DND-41 (cell line): ENCODE results near the gene NBAS.
"Not testable (repeated sequence)": the region's sequence is repeated elsewhere in the genome, so short reads cannot be mapped to it uniquely, and the experiment has no call there.

Source experiments
- ATAC-seq: fragments of 200-7000 bp; cut with Tn5 transposase; 3 replicates; pipeline ENCODE4 v1.9.1; 2021; ENCODE audit warnings: low read depth; ENCODE audit not compliant: insufficient read depth
- DNase-seq: peaks from one replicate; pipeline ENCODE4 v3.0.0-alpha.2; 2020
- H2AFZ ChIP-seq: 2 replicates; pipeline ENCODE4 v1.6.0; 2012; ENCODE audit warnings: low read depth, low read length
- H3K27ac ChIP-seq: 2 replicates; pipeline ENCODE4 v1.5.1; 2012; ENCODE audit warnings: low read length, inconsistent platforms
- H3K27me3 ChIP-seq: fragments of 200-600 bp; sonication (generic); 2 replicates; pipeline ENCODE4 v1.6.0; 2012; ENCODE audit warnings: low read length, mild to moderate bottlenecking, inconsistent platforms; ENCODE audit not compliant: insufficient read depth, poor library complexity
- H3K36me3 ChIP-seq: 2 replicates; pipeline ENCODE4 v1.5.1; 2012; ENCODE audit warnings: low read length, inconsistent platforms; ENCODE audit not compliant: insufficient read depth
- H3K4me1 ChIP-seq: 2 replicates; pipeline ENCODE4 v1.5.1; 2012; ENCODE audit warnings: mild to moderate bottlenecking, low read length; ENCODE audit not compliant: insufficient read depth
- H3K4me2 ChIP-seq: 2 replicates; pipeline ENCODE4 v1.6.0; 2012; ENCODE audit warnings: mild to moderate bottlenecking, moderate library complexity, low read length, inconsistent platforms; ENCODE audit not compliant: insufficient read depth
- H3K4me3 ChIP-seq, 2 experiments: fragments of 200-600 bp in 1 of 2; shearing (Covaris generic) in 1 of 2; 2 replicates each; pipeline ENCODE4 v1.5.1; 2012 to 2016; ENCODE audit warnings: inconsistent platforms in 2 of 2, low read length in 2 of 2, mild to moderate bottlenecking in 2 of 2, low read depth in 1 of 2, moderate library complexity in 1 of 2
- H3K79me2 ChIP-seq: 2 replicates; pipeline ENCODE4 v1.6.0; 2012; ENCODE audit warnings: low read length, inconsistent platforms; ENCODE audit not compliant: insufficient read depth
- H3K9ac ChIP-seq: 2 replicates; pipeline ENCODE4 v1.6.0; 2012; ENCODE audit warnings: low read depth, mild to moderate bottlenecking, inconsistent platforms, low read length, moderate library complexity
- H3K9me3 ChIP-seq: 2 replicates; pipeline ENCODE4 v1.5.1; 2012; ENCODE audit warnings: low read length, moderate library complexity, mild to moderate bottlenecking, inconsistent platforms; ENCODE audit not compliant: insufficient read depth, severe bottlenecking
- H4K20me1 ChIP-seq: 2 replicates; pipeline ENCODE4 v1.6.0; 2012; ENCODE audit warnings: low read length; ENCODE audit not compliant: insufficient read depth
- CTCF ChIP-seq: IDR thresholded peaks from 2 replicates; pipeline ENCODE4 v1.5.1; 2012; ENCODE audit warnings: borderline replicate concordance, low read length, moderate library complexity, mild to moderate bottlenecking; ENCODE audit not compliant: poor library complexity, severe bottlenecking; ENCODE audit errors: extremely low read depth
- EZH2 ChIP-seq: IDR thresholded peaks from 3 replicates; pipeline ENCODE4 v1.6.1; 2012; ENCODE audit warnings: borderline replicate concordance, low read depth, mild to moderate bottlenecking, moderate library complexity, low read length, inconsistent platforms; ENCODE audit not compliant: severe bottlenecking

NBAS gene

GRCh38 chr2:15253835-15254286 is 307.3 kb downstream of the NBAS start:
- no peak for DNase-seq
- Histone ChIP-seq H2AFZ (no peak overlapping the region), H3K36me3 (no peaks in the 10 kb centered on the region)

GRCh38 chr2:15253247-15253646 is 307.9 kb downstream of the NBAS start:
- H3K9ac ChIP-seq = no peak overlapping the region
- ATAC-seq = no peak
- H3K4me1 ChIP-seq = no peaks in the 10 kb centered on the region
- H3K79me2 ChIP-seq = no peaks in the 10 kb centered on the region
- no peak overlapping the region for H3K4me2 ChIP-seq
- no peaks in the 10 kb centered on the region for H4K20me1 ChIP-seq
- no peaks in the 10 kb centered on the region for H3K9me3 ChIP-seq
- no peak for DNase-seq
- no peaks in the 10 kb centered on the region for H3K27me3 ChIP-seq
- H3K36me3 ChIP-seq = no peaks in the 10 kb centered on the region
- H3K27ac ChIP-seq = no peak overlapping the region
- H2AFZ ChIP-seq = no peak overlapping the region
- no peak overlapping the region for H3K4me3 ChIP-seq
- TF ChIP-seq CTCF (no peak), EZH2 (no peak)

More at GRCh38 chr2:15253835-15254286, 307.3 kb downstream of the NBAS start:
- Histone ChIP-seq H3K4me2 (no peak overlapping the region), H3K4me1 (no peaks in the 10 kb centered on the region), H3K27ac (no peak overlapping the region), H3K4me3 (no peak overlapping the region), H3K9me3 (no peaks in the 10 kb centered on the region), H3K9ac (no peak overlapping the region), H4K20me1 (no peaks in the 10 kb centered on the region), H3K27me3 (no peaks in the 10 kb centered on the region), H3K79me2 (no peaks in the 10 kb centered on the region)
- ATAC-seq = no peak
- TF ChIP-seq EZH2 = no peak
- no peak for TF ChIP-seq CTCF

- Histone ChIP-seq H3K9ac (no peak overlapping the region), H2AFZ (no peak overlapping the region), H3K27ac (no peak overlapping the region), H3K79me2 (no peaks in the 10 kb centered on the region), H3K4me3 (no peak overlapping the region), H3K9me3 (no peaks in the 10 kb centered on the region), H3K4me1 (no peaks in the 10 kb centered on the region), H3K36me3 (no peaks in the 10 kb centered on the region), H3K27me3 (no peaks in the 10 kb centered on the region), H3K4me2 (no peak overlapping the region), H4K20me1 (no peaks in the 10 kb centered on the region)
- no peak for ATAC-seq
- no peak for TF ChIP-seq CTCF
- no peak for TF ChIP-seq EZH2
- no peak for DNase-seq
Observed at GRCh38 chr2:15251753-15252152, 309.4 kb downstream of the NBAS start.

- H2AFZ ChIP-seq, H3K27ac ChIP-seq, H3K27me3 ChIP-seq, H3K4me1 ChIP-seq, H3K36me3 ChIP-seq, H4K20me1 ChIP-seq, H3K9me3 ChIP-seq, H3K9ac ChIP-seq, DNase-seq, H3K4me2 ChIP-seq, H3K4me3 ChIP-seq, H3K79me2 ChIP-seq, ATAC-seq: not testable (repeated sequence)
Observed at GRCh38 chr2:15250946-15251345, 310.2 kb downstream of the NBAS start.
